Esophagus squamous epithelium (tissue), 4 donors: ENCODE results near the gene AK9.

ENCODE experiments used
- POLR2A ChIP-seq, 4 donors: fragments of 450-650 bp; IDR thresholded peaks; one replicate each; pipeline ENCODE4 v1.6.1; 2017; ENCODE audit warnings: antibody characterized with exemption in 4 of 4, mild to moderate bottlenecking in 4 of 4, moderate library complexity in 3 of 4
- TF ChIP-seq, protein P1 (sequence below), 6 experiments: fragments of 450-650 bp in 4 of 6; fragments of 200-600 bp in 2 of 6; sonication (generic) in 2 of 6; IDR thresholded peaks; one replicate each; pipeline ENCODE4 v1.5.1; 2016 to 2019; ENCODE audit warnings: antibody characterized with exemption in 6 of 6, mild to moderate bottlenecking in 4 of 6, moderate library complexity in 4 of 6

- TF ChIP-seq, protein P1, sequence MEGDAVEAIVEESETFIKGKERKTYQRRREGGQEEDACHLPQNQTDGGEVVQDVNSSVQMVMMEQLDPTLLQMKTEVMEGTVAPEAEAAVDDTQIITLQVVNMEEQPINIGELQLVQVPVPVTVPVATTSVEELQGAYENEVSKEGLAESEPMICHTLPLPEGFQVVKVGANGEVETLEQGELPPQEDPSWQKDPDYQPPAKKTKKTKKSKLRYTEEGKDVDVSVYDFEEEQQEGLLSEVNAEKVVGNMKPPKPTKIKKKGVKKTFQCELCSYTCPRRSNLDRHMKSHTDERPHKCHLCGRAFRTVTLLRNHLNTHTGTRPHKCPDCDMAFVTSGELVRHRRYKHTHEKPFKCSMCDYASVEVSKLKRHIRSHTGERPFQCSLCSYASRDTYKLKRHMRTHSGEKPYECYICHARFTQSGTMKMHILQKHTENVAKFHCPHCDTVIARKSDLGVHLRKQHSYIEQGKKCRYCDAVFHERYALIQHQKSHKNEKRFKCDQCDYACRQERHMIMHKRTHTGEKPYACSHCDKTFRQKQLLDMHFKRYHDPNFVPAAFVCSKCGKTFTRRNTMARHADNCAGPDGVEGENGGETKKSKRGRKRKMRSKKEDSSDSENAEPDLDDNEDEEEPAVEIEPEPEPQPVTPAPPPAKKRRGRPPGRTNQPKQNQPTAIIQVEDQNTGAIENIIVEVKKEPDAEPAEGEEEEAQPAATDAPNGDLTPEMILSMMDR (IDR thresholded peaks at IDR 0.05) = no peak
- TF ChIP-seq POLR2A (IDR thresholded peaks at IDR 0.05) = no peak
Observed at GRCh38 chr6:109609737-109610136, 81.3 kb downstream of the AK9 start.
